Liver (tissue), 3 donors: ENCODE data around the gene MYF5.
A peak's percentile ranks its signal among the peaks of the same experiment; 100 is the strongest.

Experiments used
- CTCF ChIP-seq: fragments of 150-350 bp; IDR thresholded peaks from 2 replicates; pipeline ENCODE4 v1.5.1; 2017; ENCODE audit warnings: improper control_type of control experiment, low read depth, low read length; ENCODE audit not compliant: missing input control
- GABPA ChIP-seq, 2 donors: IDR thresholded peaks in 1 of 2; conservative IDR thresholded peaks in 1 of 2; 2 replicates each; pipeline ENCODE4 v1.6.1; 2016; ENCODE audit warnings: antibody characterized with exemption in 2 of 2, mild to moderate bottlenecking in 1 of 2, moderate library complexity in 1 of 2
- JUND ChIP-seq, 2 donors: IDR thresholded peaks; 2 replicates each; pipeline ENCODE4 v1.6.1; 2016; ENCODE audit warnings: antibody characterized with exemption in 2 of 2
- MAX ChIP-seq: IDR thresholded peaks from 2 replicates; pipeline ENCODE4 v1.6.1; 2016; ENCODE audit warnings: antibody characterized with exemption
- NR2F2 ChIP-seq: IDR thresholded peaks from 2 replicates; pipeline ENCODE4 v1.6.1; 2016; ENCODE audit warnings: antibody characterized with exemption
- RAD21 ChIP-seq, 2 donors: IDR thresholded peaks; 2 replicates each; pipeline ENCODE4 v1.6.1; 2016; ENCODE audit warnings: antibody characterized with exemption in 2 of 2, mild to moderate bottlenecking in 2 of 2
- REST ChIP-seq: IDR thresholded peaks from 2 replicates; pipeline ENCODE4 v1.6.1; 2016; ENCODE audit warnings: antibody characterized with exemption, mild to moderate bottlenecking
- TAF1 ChIP-seq: conservative IDR thresholded peaks from 2 replicates; pipeline ENCODE4 v1.6.1; 2016; ENCODE audit warnings: antibody characterized with exemption, mild to moderate bottlenecking
- donor health status: healthy.
- donor health status: healthy.

- TF ChIP-seq GABPA (IDR thresholded peaks at IDR 0.05 in 1 of 2, conservative IDR thresholded peaks at IDR 0.05 in 1 of 2) (no peak), CTCF (no peak), TAF1 (peak; percentile 66), REST (peak; percentile 90), JUND (IDR thresholded peaks at IDR 0.05) (peak; percentile 96 to 98), RAD21 (IDR thresholded peaks at IDR 0.05) (peak; percentile 52 to 58), MAX (peak; percentile 61), NR2F2 (no peak)
Observed at GRCh38 chr12:80702889-80703805, 13.6 kb upstream of the MYF5 start.
